GM03348 (cell line): ENCODE results near the gene PYY.
"Not testable (repeated sequence)": the region's sequence is repeated elsewhere in the genome, so short reads cannot be mapped to it uniquely, and the experiment has no call there.

Source experiments
- DNase-seq: peaks from one replicate; pipeline ENCODE4 v3.0.0; 2012; ENCODE audit warnings: low spot score

The PYY gene

GRCh38 chr17:43978078-43978477 is 24.3 kb upstream of the PYY start:
- no peak for DNase-seq

- no peak for DNase-seq
Measured at GRCh38 chr17:43976963-43977837, 23.5 kb upstream of the PYY start.

GRCh38 chr17:43975898-43976297 is 22.2 kb upstream of the PYY start:
- DNase-seq = no peak

- no peak for DNase-seq
Measured at GRCh38 chr17:43974382-43975266, 20.9 kb upstream of the PYY start.

GRCh38 chr17:43972444-43973212 is 18.9 kb upstream of the PYY start:
- DNase-seq = not testable (repeated sequence)

- not testable (repeated sequence) for DNase-seq
Measured at GRCh38 chr17:43971436-43971835, 17.7 kb upstream of the PYY start.

GRCh38 chr17:43970366-43970765 is 16.6 kb upstream of the PYY start:
- no peak for DNase-seq

GRCh38 chr17:43967251-43967875 is 13.6 kb upstream of the PYY start:
- DNase-seq = no peak

GRCh38 chr17:43966276-43966675 is 12.5 kb upstream of the PYY start:
- no peak for DNase-seq

- DNase-seq = no peak
Measured at GRCh38 chr17:43962479-43962878, 8.7 kb upstream of the PYY start.

- DNase-seq = no peak
Measured at GRCh38 chr17:43961954-43962353, 8.2 kb upstream of the PYY start.

GRCh38 chr17:43961292-43961691 is 7.6 kb upstream of the PYY start:
- DNase-seq = not testable (repeated sequence)

- DNase-seq = no peak
Measured at GRCh38 chr17:43958748-43959352, 5.1 kb upstream of the PYY start.

GRCh38 chr17:43956222-43956621 is 2.5 kb upstream of the PYY start:
- DNase-seq = no peak

- no peak for DNase-seq
Measured at GRCh38 chr17:43952724-43953666, 745 bp downstream of the PYY start.

- peak; percentile 31 for DNase-seq
Measured at GRCh38 chr17:43952351-43952723, 1.4 kb downstream of the PYY start.

- DNase-seq = no peak
Measured at GRCh38 chr17:43951750-43952149, 2.0 kb downstream of the PYY start.

- DNase-seq = no peak
Measured at GRCh38 chr17:43950554-43950953, 3.2 kb downstream of the PYY start.

- no peak for DNase-seq
Measured at GRCh38 chr17:43949781-43950180, 4.0 kb downstream of the PYY start.

GRCh38 chr17:43946781-43947180 is 7.0 kb downstream of the PYY start:
- no peak for DNase-seq
